GM23338 (cell line): ENCODE results near the gene ANO7. TPM values are rescaled to one million over a fixed set of nuclear protein-coding genes. Genes with fewer than 3 reads are reported as not detected.

Experiments
- ATAC-seq: fragments of 200-7000 bp; cut with Tn5 transposase; 3 replicates; pipeline ENCODE4 v1.9.1; 2020
- DNase-seq: peaks from one replicate; pipeline ENCODE4 v3.0.0-alpha.2; 2015; ENCODE audit warnings: low spot score
- H2AFZ ChIP-seq: fragments of 200-600 bp; sonication (generic); 2 replicates; pipeline ENCODE4 v1.8.0; 2016; ENCODE audit warnings: antibody characterized with exemption, mild to moderate bottlenecking, moderate library complexity
- H3F3A ChIP-seq: fragments of 200-600 bp; sonication (generic); replicated peaks from 2 replicates; pipeline ENCODE4 v1.8.0; 2017; ENCODE audit warnings: antibody characterized with exemption, mixed run types, low read depth
- H3K27ac ChIP-seq: fragments of 200-600 bp; sonication (generic); 2 replicates; pipeline ENCODE4 v1.6.1; 2016; ENCODE audit warnings: low read depth
- H3K27me3 ChIP-seq: fragments of 200-600 bp; sonication (generic); 2 replicates; pipeline ENCODE4 v1.8.0; 2016; ENCODE audit warnings: mild to moderate bottlenecking, mixed run types, moderate library complexity; ENCODE audit not compliant: insufficient read depth
- H3K36me3 ChIP-seq: fragments of 200-600 bp; sonication (generic); 2 replicates; pipeline ENCODE4 v1.8.0; 2016; ENCODE audit warnings: mild to moderate bottlenecking; ENCODE audit not compliant: insufficient read depth
- H3K4me1 ChIP-seq: fragments of 200-600 bp; sonication (generic); 2 replicates; pipeline ENCODE4 v1.8.0; 2016; ENCODE audit warnings: mild to moderate bottlenecking, moderate library complexity; ENCODE audit not compliant: insufficient read depth
- H3K4me2 ChIP-seq: fragments of 200-600 bp; sonication (generic); 2 replicates; pipeline ENCODE4 v1.7.1; 2017; ENCODE audit warnings: mixed run types
- H3K4me3 ChIP-seq: fragments of 200-600 bp; sonication (generic); 2 replicates; pipeline ENCODE4 v1.6.1; 2016; ENCODE audit warnings: mixed run types
- H3K79me2 ChIP-seq: fragments of 200-600 bp; sonication (generic); replicated peaks from 2 replicates; pipeline ENCODE4 v1.8.0; 2017; ENCODE audit warnings: mild to moderate bottlenecking; ENCODE audit not compliant: insufficient read depth
- H3K9me2 ChIP-seq: fragments of 200-600 bp; sonication (generic); 2 replicates; pipeline ENCODE4 v1.8.0; 2017; ENCODE audit not compliant: insufficient read depth
- H4K20me1 ChIP-seq: fragments of 200-600 bp; sonication (generic); replicated peaks from 2 replicates; pipeline ENCODE4 v1.8.0; 2017; ENCODE audit warnings: mild to moderate bottlenecking; ENCODE audit not compliant: insufficient read depth
- H3K27ac Mint-ChIP-seq: 2 replicates; pipeline ENCODE4 v1.8.0; 2020; ENCODE audit warnings: inconsistent platforms, mild to moderate bottlenecking, moderate library complexity, mixed read lengths
- H3K27me3 Mint-ChIP-seq: 3 replicates; pipeline ENCODE4 v1.8.0; 2022; ENCODE audit warnings: low read depth, mild to moderate bottlenecking, moderate library complexity, mixed read lengths, inconsistent platforms; ENCODE audit not compliant: insufficient read depth, poor library complexity
- H3K36me3 Mint-ChIP-seq: 3 replicates; pipeline ENCODE4 v1.8.0; 2021; ENCODE audit warnings: low read depth, mild to moderate bottlenecking, inconsistent platforms, moderate library complexity, mixed read lengths
- H3K4me1 Mint-ChIP-seq: 3 replicates; pipeline ENCODE4 v1.8.0; 2020; ENCODE audit warnings: mild to moderate bottlenecking, inconsistent platforms, mixed read lengths
- H3K4me3 Mint-ChIP-seq: 3 replicates; pipeline ENCODE4 v1.8.0; 2021; ENCODE audit warnings: moderate library complexity, mild to moderate bottlenecking, inconsistent platforms, mixed read lengths
- H3K9me3 Mint-ChIP-seq: 3 replicates; pipeline ENCODE4 v1.8.0; 2020; ENCODE audit warnings: moderate library complexity, mild to moderate bottlenecking, inconsistent platforms, mixed read lengths
- ETS1 ChIP-seq: IDR thresholded peaks from 2 replicates; pipeline ENCODE4 v1.6.1; 2016; ENCODE audit warnings: antibody characterized with exemption
- JUNB ChIP-seq: IDR thresholded peaks from one replicate; pipeline ENCODE4 v1.6.1; 2016; ENCODE audit warnings: antibody characterized with exemption; ENCODE audit not compliant: unreplicated experiment
- NANOG ChIP-seq: IDR thresholded peaks from 2 replicates; pipeline ENCODE4 v1.6.1; 2016; ENCODE audit warnings: antibody characterized with exemption, borderline replicate concordance
- STAT1 ChIP-seq: IDR thresholded peaks from one replicate; pipeline ENCODE4 v1.6.1; 2016; ENCODE audit warnings: antibody characterized with exemption; ENCODE audit not compliant: unreplicated experiment
- ZNF462 ChIP-seq: fragments of 250-450 bp; sonication (Bioruptor Pico); IDR thresholded peaks from 2 replicates; pipeline ENCODE4 v1.5.0; 2020; ENCODE audit warnings: mild to moderate bottlenecking, moderate library complexity
- polyA plus RNA-seq: library from polyadenylated mRNA; unstranded; fragments of >200 nt; fragmentation: Nextera tagmentation; extraction: Ambion mirVana; gene quantifications from 2 replicates; pipeline ENCODE4 v1.2.1, GENCODE V29; 2016
- total RNA-seq: library from RNA; depleted of rRNA; stranded (reverse); fragments of >200 nt; shearing (Covaris generic); gene quantifications from 2 replicates; pipeline ENCODE4 v1.2.3, GENCODE V29; 2014

The ANO7 gene
- total and polyA plus RNA-seq, 2 experiments from 2014 or later: 3.6 to 5.1 TPM

GRCh38 chr2:241205086-241205485 lies 16.6 kb downstream of the ANO7 start (continued):
- no peak for TF ChIP-seq ZNF462 (CRISPR knock-in tag)
- TF ChIP-seq JUNB: no peak
- TF ChIP-seq ETS1: no peak

GRCh38 chr2:241207151-241207550 lies 18.7 kb downstream of the ANO7 start:
- Mint-ChIP-seq H3K27me3 (peaks cover 11% of the 10 kb centered on the region), H3K4me1 (peaks cover 3% of the 10 kb centered on the region; the same call in 1 of the 3 replicates), H3K9me3 (no peaks in the 10 kb centered on the region; the same call in 2 of the 3 replicates), H3K4me3 (no peak overlapping the region), H3K36me3 (no peaks in the 10 kb centered on the region), H3K27ac (no peak overlapping the region)
- Histone ChIP-seq H3K27me3 (no peaks in the 10 kb centered on the region), H3K27ac (no peak overlapping the region), H3K79me2 (no peaks in the 10 kb centered on the region), H3K9me2 (no peaks in the 10 kb centered on the region), H3F3A (no peaks in the 10 kb centered on the region), H3K4me1 (no peaks in the 10 kb centered on the region), H3K4me2 (no peak overlapping the region), H3K4me3 (no peak overlapping the region), H3K36me3 (no peaks in the 10 kb centered on the region), H2AFZ (no peak overlapping the region), H4K20me1 (no peaks in the 10 kb centered on the region)
- TF ChIP-seq NANOG (no peak), STAT1 (no peak)
- no peak for DNase-seq
- no peak for ATAC-seq
